GM12878 (cell line): ENCODE results near the gene ZNF239. TPM values are rescaled to one million over a fixed set of nuclear protein-coding genes. Genes with fewer than 3 reads are reported as not detected.

ENCODE experiments used
- ATAC-seq: fragments of 200-7000 bp; cut with Tn5 transposase; 3 replicates; pipeline ENCODE4 v1.9.1; 2020; ENCODE audit warnings: mild to moderate bottlenecking, moderate library complexity
- BruUV-seq: library from RNA; stranded (reverse); fragments of 400-500 nt; replicated peaks from 2 replicates; lab custom pipeline; 2021; lab: Mats Ljungman, UMichigan
- CTCF ChIA-PET: fragments of 300-600 bp; sonication (Branson Sonifier 250); formaldehyde crosslinking; extraction: SDS; loops from one replicate; lab custom pipeline; 2021; ENCODE audit warnings: inconsistent platforms; lab: Yijun Ruan, JAX
- POLR2A ChIA-PET: fragments of 350-600 bp; formaldehyde crosslinking; extraction: SDS; loops from one replicate; lab custom pipeline; 2021; ENCODE audit warnings: inconsistent platforms; lab: Charles Lee
- RAD21 ChIA-PET: fragments of 300-600 bp; sonication (Branson Sonifier 250); formaldehyde crosslinking; loops from one replicate; lab custom pipeline; 2023; ENCODE audit warnings: antibody characterized with exemption; ENCODE audit not compliant: unreplicated experiment; lab: Charles Lee
- SMC1A ChIA-PET: fragments of 300-600 bp; sonication (Branson Sonifier 250); formaldehyde crosslinking; loops from one replicate; lab custom pipeline; 2023; ENCODE audit not compliant: unreplicated experiment, uncharacterized antibody; lab: Charles Lee
- DNase-seq: peaks from one replicate; pipeline ENCODE4 v3.0.0-alpha.2; 2011; ENCODE audit warnings: low read depth, low spot score
- FAIRE-seq: peaks from 3 replicates; lab custom pipeline; 2011; peaks lifted over from hg19 to GRCh38; lab: Jason Lieb, UNC
- H2AFZ ChIP-seq: 2 replicates; pipeline ENCODE4 v1.6.0; 2011; ENCODE audit warnings: low read depth, low read length, control low read depth; ENCODE audit not compliant: control insufficient read depth
- H3K27ac ChIP-seq: 2 replicates; pipeline ENCODE4 v1.5.1; 2011; ENCODE audit warnings: control low read depth; ENCODE audit not compliant: control insufficient read depth, insufficient read depth
- H3K27me3 ChIP-seq, 2 experiments: replicated peaks in 1 of 2; 2 replicates each; pipeline versions ENCODE4 v1.6.0 to v1.6.1; 2011; ENCODE audit warnings: low read length in 1 of 2; ENCODE audit not compliant: control insufficient read depth in 2 of 2, insufficient read depth in 2 of 2
- H3K36me3 ChIP-seq, 2 experiments: 2 replicates each; pipeline ENCODE4 v1.5.1; 2011; ENCODE audit warnings: low read length in 1 of 2; ENCODE audit not compliant: control insufficient read depth in 2 of 2, insufficient read depth in 2 of 2
- H3K4me1 ChIP-seq: 2 replicates; pipeline ENCODE4 v1.6.1; 2011; ENCODE audit warnings: mild to moderate bottlenecking, low read length, moderate library complexity, mixed read lengths; ENCODE audit not compliant: control insufficient read depth, insufficient read depth
- H3K4me2 ChIP-seq: 2 replicates; pipeline ENCODE4 v1.6.0; 2011; ENCODE audit warnings: control low read depth; ENCODE audit not compliant: control insufficient read depth, insufficient read depth
- H3K4me3 ChIP-seq: fragments of 200-600 bp; sonication (generic); 2 replicates; pipeline ENCODE4 v1.5.1; 2016
- H3K79me2 ChIP-seq: 2 replicates; pipeline ENCODE4 v1.6.0; 2011; ENCODE audit warnings: low read length; ENCODE audit not compliant: control insufficient read depth, insufficient read depth
- H3K9ac ChIP-seq: 2 replicates; pipeline ENCODE4 v1.8.0; 2011; ENCODE audit warnings: low read length, control low read depth, mixed read lengths; ENCODE audit not compliant: control insufficient read depth, insufficient read depth
- H3K9me3 ChIP-seq: replicated peaks from 3 replicates; pipeline ENCODE4 v1.5.1; 2011; ENCODE audit warnings: mild to moderate bottlenecking, low read length; ENCODE audit not compliant: control insufficient read depth, insufficient read depth
- H4K20me1 ChIP-seq: 2 replicates; pipeline ENCODE4 v1.6.0; 2011; ENCODE audit not compliant: control insufficient read depth, insufficient read depth
- CHD4 ChIP-seq: fragments of 200-600 bp; sonication (generic); IDR thresholded peaks from 2 replicates; pipeline ENCODE4 v1.6.1; 2016; ENCODE audit warnings: mild to moderate bottlenecking
- HSF1 ChIP-seq: fragments of 150-350 bp; IDR thresholded peaks from 2 replicates; pipeline ENCODE4 v1.6.1; 2014; ENCODE audit warnings: mild to moderate bottlenecking, low read depth, low read length
- WGBS: methylation state at CpG from one replicate; pipeline ENCODE4 v1.1.6; 2016; ENCODE audit warnings: low lambda C conversion rate; ENCODE audit not compliant: insufficient replicate concordance, insufficient coverage; ENCODE audit errors: missing lambda C conversion rate; 5-methylcytosine and 5-hydroxymethylcytosine counted together
- in situ Hi-C: fragments of 300-500 bp; cut with MboI; formaldehyde crosslinking; loops from 9 replicates; pipeline ENCODE4 v1.14.3; 2018; ENCODE audit warnings: mixed read lengths
- intact Hi-C: fragments of 100-400 bp; cut with micrococcal nuclease; formaldehyde crosslinking; loops from one replicate; pipeline ENCODE4 v1.14.2; 2022; ENCODE audit not compliant: unreplicated experiment
- polyA plus RNA-seq, 11 experiments: library from polyadenylated mRNA; depleted of rRNA in 4 of 11; unstranded in 6 of 11; stranded (reverse) in 5 of 11; fragments of >200 nt; fragmentation: Nextera tagmentation in 4 of 11; fragmentation: Illumina TruSeq in 1 of 11; extraction: Ambion mirVana in 4 of 11; extraction: Trizol in 1 of 11; gene quantifications; 1 replicate in 1 of 11; 2 replicates in 10 of 11; pipeline versions ENCODE4 v1.2.1 to v1.2.3, GENCODE V29; 2011 to 2016; ENCODE audit warnings: inconsistent platforms in 2 of 11, missing spikeins in 2 of 11, low read depth in 1 of 11
- total RNA-seq, 4 experiments: library from RNA; depleted of rRNA in 3 of 4; stranded (reverse); fragments of >200 nt in 3 of 4; fragmentation: Illumina TruSeq in 1 of 4; extraction: Trizol in 1 of 4; gene quantifications; 2 replicates each; pipeline versions ENCODE4 v1.2.1 to v1.2.3, GENCODE V29; 2013 to 2021
- TF ChIP-seq, protein P1 (sequence below): fragments of 450-650 bp; IDR thresholded peaks from 2 replicates; pipeline ENCODE4 v1.6.1; 2016; ENCODE audit warnings: mild to moderate bottlenecking

ZNF239 gene
- total and polyA plus RNA-seq, 10 of the 15 experiments (the other 5 are each of a cell fraction or from before 2014, with no cell fraction given) = 0.12 to 0.75 (median 0.43) TPM

GRCh38 chr10:43607199-43607573 lies 32.8 kb upstream of the ZNF239 start:
- H3K36me3 ChIP-seq = peaks cover 0 to 4% of the 10 kb centered on the region in 2 experiments; a peak in 2 of 4 replicates
- H2AFZ ChIP-seq = peak overlapping the region; percentile 90; the same call in 1 of the 2 replicates
- H3K9ac ChIP-seq = no peak overlapping the region; the same call in none of the 2 replicates
- SMC1A ChIA-PET = interaction anchor here (0.6 to 4.4 kb wide), 4 partner anchors 9 to 85 kb away, joined by 3 to 18 read pairs (median 6); no protein-coding TSS in a partner anchor
- no peak overlapping the region for H3K27ac ChIP-seq
- BruUV-seq = no TSS peak
- H3K79me2 ChIP-seq = peaks cover 3% of the 10 kb centered on the region
- RAD21 ChIA-PET = interaction anchor here (1.0 kb wide), 1 partner anchor 12 kb away, joined by 5 read pairs; no protein-coding TSS in a partner anchor
- intact Hi-C loops (no loop called here), in situ Hi-C loops (no loop called here)
- H3K4me1 ChIP-seq = no peaks in the 10 kb centered on the region; the same call in 1 of the 2 replicates
- TF ChIP-seq, protein P1, sequence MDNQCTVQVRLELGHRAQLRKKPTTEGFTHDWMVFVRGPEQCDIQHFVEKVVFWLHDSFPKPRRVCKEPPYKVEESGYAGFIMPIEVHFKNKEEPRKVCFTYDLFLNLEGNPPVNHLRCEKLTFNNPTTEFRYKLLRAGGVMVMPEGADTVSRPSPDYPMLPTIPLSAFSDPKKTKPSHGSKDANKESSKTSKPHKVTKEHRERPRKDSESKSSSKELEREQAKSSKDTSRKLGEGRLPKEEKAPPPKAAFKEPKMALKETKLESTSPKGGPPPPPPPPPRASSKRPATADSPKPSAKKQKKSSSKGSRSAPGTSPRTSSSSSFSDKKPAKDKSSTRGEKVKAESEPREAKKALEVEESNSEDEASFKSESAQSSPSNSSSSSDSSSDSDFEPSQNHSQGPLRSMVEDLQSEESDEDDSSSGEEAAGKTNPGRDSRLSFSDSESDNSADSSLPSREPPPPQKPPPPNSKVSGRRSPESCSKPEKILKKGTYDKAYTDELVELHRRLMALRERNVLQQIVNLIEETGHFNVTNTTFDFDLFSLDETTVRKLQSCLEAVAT = peak; percentile 57; the same call in 1 of the 2 replicates
- TF ChIP-seq CHD4 = no peak
- TF ChIP-seq HSF1 = no peak
- H3K27me3 ChIP-seq = no peaks in the 10 kb centered on the region
- no peak for DNase-seq
- CTCF ChIA-PET = interaction anchor here (0.9 to 1.5 kb wide), 2 partner anchors 32 to 145 kb away, joined by 3 to 4 read pairs; partner anchors contain the start of gene ZNF239
- H3K9me3 ChIP-seq = peaks cover under 1% of the 10 kb centered on the region; the same call in 1 of the 3 replicates
- H4K20me1 ChIP-seq = no peaks in the 10 kb centered on the region
- peak overlapping the region; percentile 86 for H3K4me3 ChIP-seq
- 78% methylated on average over 10 of the region's 10 CpGs for WGBS
- FAIRE-seq = no peak
- POLR2A ChIA-PET = interaction anchor here (0.6 to 1.2 kb wide), 2 partner anchors 12 to 198 kb away, joined by 3 read pairs; no protein-coding TSS in a partner anchor
- peak overlapping the region; percentile 95 for H3K4me2 ChIP-seq
- ATAC-seq = no peak
